Peyer's patch (tissue), 4 donors: ENCODE data around the gene CRX. TPM values are rescaled to one million over a fixed set of nuclear protein-coding genes. Genes with fewer than 3 reads are reported as not detected.
"Not testable (repeated sequence)": the region's sequence is repeated elsewhere in the genome, so short reads cannot be mapped to it uniquely, and the experiment has no call there.

Experiments
- DNase-seq, 3 donors: peaks; one replicate each; pipeline ENCODE4 v3.0.0-alpha.2; 2017 to 2019
- H3K27ac ChIP-seq, 4 donors: fragments of 200-600 bp; sonication (generic); one replicate each; pipeline ENCODE4 v1.5.1; 2016 to 2019
- H3K27me3 ChIP-seq, 2 donors: fragments of 200-600 bp; sonication (generic); one replicate each; pipeline ENCODE4 v1.5.1; 2019
- H3K36me3 ChIP-seq, 3 donors: fragments of 200-600 bp; sonication (generic); one replicate each; pipeline ENCODE4 v1.5.1; 2016 to 2019
- H3K4me1 ChIP-seq, 4 donors: fragments of 200-600 bp; sonication (generic); one replicate each; pipeline ENCODE4 v1.5.1; 2016 to 2019
- H3K4me3 ChIP-seq, 4 donors: fragments of 200-600 bp; sonication (generic); 1 replicate in 3 of 4; 2 replicates in 1 of 4; pipeline ENCODE4 v1.5.1; 2016 to 2019; ENCODE audit warnings: mild to moderate bottlenecking in 1 of 4
- H3K9me3 ChIP-seq, 4 donors: fragments of 200-600 bp; sonication (generic); one replicate each; pipeline ENCODE4 v1.5.1; 2016 to 2019; ENCODE audit warnings: mild to moderate bottlenecking in 1 of 4
- CTCF ChIP-seq, 6 experiments: fragments of 450-650 bp in 4 of 6; fragments of 200-600 bp in 2 of 6; sonication (generic) in 1 of 6; IDR thresholded peaks; one replicate each; pipeline ENCODE4 v1.5.1; 2017 to 2019; ENCODE audit warnings: antibody characterized with exemption in 6 of 6, mild to moderate bottlenecking in 3 of 6, moderate library complexity in 1 of 6
- POLR2A ChIP-seq, 2 donors: fragments of 450-650 bp; IDR thresholded peaks; one replicate each; pipeline ENCODE4 v1.5.1; 2017; ENCODE audit warnings: antibody characterized with exemption in 2 of 2, mild to moderate bottlenecking in 2 of 2, moderate library complexity in 2 of 2
- total RNA-seq, 4 donors: library from RNA; depleted of rRNA; stranded (reverse); fragments of >200 nt; gene quantifications; one replicate each; pipeline ENCODE4 v1.1.0, GENCODE V29; 2016

The CRX gene
- total RNA-seq, 4 donors from 2014 or later: not detected

GRCh38 chr19:47798904-47799266, 22.9 kb upstream of the CRX start:
- H3K27me3 ChIP-seq: no peaks in the 10 kb centered on the region

GRCh38 chr19:47801270-47801669, 20.5 kb upstream of the CRX start:
- Histone ChIP-seq H3K27ac (no peak overlapping the region), H3K27me3 (no peaks in the 10 kb centered on the region), H3K9me3 (no peaks in the 10 kb centered on the region), H3K36me3 (no peaks in the 10 kb centered on the region), H3K4me3 (no peak overlapping the region), H3K4me1 (no peaks in the 10 kb centered on the region)
- no peak for DNase-seq
- TF ChIP-seq POLR2A (IDR thresholded peaks at IDR 0.05) (no peak), CTCF (IDR thresholded peaks at IDR 0.05) (no peak)

More at GRCh38 chr19:47798904-47799266, 22.9 kb upstream of the CRX start:
- no peak for DNase-seq
- Histone ChIP-seq H3K36me3 (no peaks in the 10 kb centered on the region), H3K9me3 (no peaks in the 10 kb centered on the region), H3K27ac (no peak overlapping the region), H3K4me3 (no peak overlapping the region), H3K4me1 (no peaks in the 10 kb centered on the region)
- TF ChIP-seq CTCF (IDR thresholded peaks at IDR 0.05) (no peak), POLR2A (IDR thresholded peaks at IDR 0.05) (no peak)

GRCh38 chr19:47802521-47803043, 19.2 kb upstream of the CRX start:
- no peaks in the 10 kb centered on the region for H3K4me1 ChIP-seq
- H3K9me3 ChIP-seq: no peaks in the 10 kb centered on the region
- no peaks in the 10 kb centered on the region for H3K27me3 ChIP-seq
- H3K27ac ChIP-seq: no peak overlapping the region
- TF ChIP-seq POLR2A (IDR thresholded peaks at IDR 0.05) (no peak), CTCF (IDR thresholded peaks at IDR 0.05) (no peak)
- no peak overlapping the region for H3K4me3 ChIP-seq
- no peaks in the 10 kb centered on the region for H3K36me3 ChIP-seq
- no peak for DNase-seq

- H3K4me1 ChIP-seq: not testable (repeated sequence)
Observed at GRCh38 chr19:47803148-47803547, 18.6 kb upstream of the CRX start.

GRCh38 chr19:47803671-47804070, 18.1 kb upstream of the CRX start:
- H3K27me3 ChIP-seq, H3K9me3 ChIP-seq, H3K4me1 ChIP-seq, DNase-seq, H3K27ac ChIP-seq, H3K36me3 ChIP-seq, H3K4me3 ChIP-seq: not testable (repeated sequence)

More at GRCh38 chr19:47803148-47803547, 18.6 kb upstream of the CRX start:
- H3K4me3 ChIP-seq, H3K27me3 ChIP-seq, H3K36me3 ChIP-seq, H3K27ac ChIP-seq, DNase-seq, H3K9me3 ChIP-seq: not testable (repeated sequence)

GRCh38 chr19:47804451-47804850, 17.3 kb upstream of the CRX start, which contains the start of gene TPRX1:
TPRX1 (minus strand) TSS chr19:47804551; CDS start chr19:47804539, 12 bp downstream.
- not testable (repeated sequence) for H3K27me3 ChIP-seq, H3K4me3 ChIP-seq, H3K27ac ChIP-seq, DNase-seq, H3K4me1 ChIP-seq, H3K36me3 ChIP-seq, H3K9me3 ChIP-seq

GRCh38 chr19:47805313-47805712, 16.4 kb upstream of the CRX start:
- H3K27ac ChIP-seq: no peak overlapping the region
- TF ChIP-seq CTCF (IDR thresholded peaks at IDR 0.05): no peak
- TF ChIP-seq POLR2A (IDR thresholded peaks at IDR 0.05): no peak
- H3K9me3 ChIP-seq: no peaks in the 10 kb centered on the region
- H3K4me3 ChIP-seq: no peak overlapping the region
- H3K27me3 ChIP-seq: no peaks in the 10 kb centered on the region
- no peaks in the 10 kb centered on the region for H3K36me3 ChIP-seq
- H3K4me1 ChIP-seq: no peaks in the 10 kb centered on the region
- no peak for DNase-seq
